NB4 (cell line): ENCODE measurements around the gene ENO2.

Source experiments
- DNase-seq: peaks from one replicate; pipeline ENCODE4 v3.0.0; 2010; ENCODE audit warnings: low read depth
- H3K4me3 ChIP-seq: one replicate; pipeline ENCODE4 v1.5.1; 2011; ENCODE audit warnings: mild to moderate bottlenecking, low read depth, low read length, moderate library complexity
- MYC ChIP-seq: IDR thresholded peaks from 2 replicates; pipeline ENCODE4 v1.6.1; 2011; ENCODE audit warnings: low read depth, low read length
- POLR2A ChIP-seq: IDR thresholded peaks from 2 replicates; pipeline ENCODE4 v1.6.1; 2011; ENCODE audit warnings: mild to moderate bottlenecking; ENCODE audit not compliant: insufficient read length; ENCODE audit errors: extremely low read depth
- TF ChIP-seq, protein P1 (sequence below): IDR thresholded peaks from 2 replicates; pipeline ENCODE4 v1.6.1; 2011; ENCODE audit warnings: low read depth, low read length
- TF ChIP-seq, protein P2 (sequence below): IDR thresholded peaks from one replicate; pipeline ENCODE4 v1.5.1; 2012; ENCODE audit warnings: low read depth, low read length

Gene ENO2

DNA sequence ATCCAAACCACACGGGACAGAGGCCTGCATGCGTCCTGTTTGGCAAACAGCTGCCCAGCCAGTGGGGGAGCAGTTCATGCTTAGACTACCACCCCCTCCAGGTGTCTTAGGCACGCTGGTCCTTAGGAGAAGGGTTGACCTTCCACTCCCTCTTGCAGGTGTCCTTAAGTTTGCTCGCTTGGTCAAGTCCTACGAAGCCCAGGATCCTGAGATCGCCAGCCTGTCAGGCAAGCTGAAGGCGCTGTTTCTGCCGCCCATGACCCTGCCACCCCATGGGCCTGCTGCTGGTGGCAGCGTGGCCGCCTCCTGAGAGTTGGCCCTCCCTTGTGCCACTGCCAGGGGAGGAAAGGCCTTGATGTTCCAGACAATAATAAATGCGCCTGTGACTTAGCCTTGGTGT lies 31.2 kb downstream of the ENO2 start:
- TF ChIP-seq POLR2A, result no peak
- TF ChIP-seq, protein P1, sequence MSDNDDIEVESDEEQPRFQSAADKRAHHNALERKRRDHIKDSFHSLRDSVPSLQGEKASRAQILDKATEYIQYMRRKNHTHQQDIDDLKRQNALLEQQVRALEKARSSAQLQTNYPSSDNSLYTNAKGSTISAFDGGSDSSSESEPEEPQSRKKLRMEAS, result no peak
- TF ChIP-seq, protein P2, sequence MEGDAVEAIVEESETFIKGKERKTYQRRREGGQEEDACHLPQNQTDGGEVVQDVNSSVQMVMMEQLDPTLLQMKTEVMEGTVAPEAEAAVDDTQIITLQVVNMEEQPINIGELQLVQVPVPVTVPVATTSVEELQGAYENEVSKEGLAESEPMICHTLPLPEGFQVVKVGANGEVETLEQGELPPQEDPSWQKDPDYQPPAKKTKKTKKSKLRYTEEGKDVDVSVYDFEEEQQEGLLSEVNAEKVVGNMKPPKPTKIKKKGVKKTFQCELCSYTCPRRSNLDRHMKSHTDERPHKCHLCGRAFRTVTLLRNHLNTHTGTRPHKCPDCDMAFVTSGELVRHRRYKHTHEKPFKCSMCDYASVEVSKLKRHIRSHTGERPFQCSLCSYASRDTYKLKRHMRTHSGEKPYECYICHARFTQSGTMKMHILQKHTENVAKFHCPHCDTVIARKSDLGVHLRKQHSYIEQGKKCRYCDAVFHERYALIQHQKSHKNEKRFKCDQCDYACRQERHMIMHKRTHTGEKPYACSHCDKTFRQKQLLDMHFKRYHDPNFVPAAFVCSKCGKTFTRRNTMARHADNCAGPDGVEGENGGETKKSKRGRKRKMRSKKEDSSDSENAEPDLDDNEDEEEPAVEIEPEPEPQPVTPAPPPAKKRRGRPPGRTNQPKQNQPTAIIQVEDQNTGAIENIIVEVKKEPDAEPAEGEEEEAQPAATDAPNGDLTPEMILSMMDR, result no peak
- no peak for TF ChIP-seq MYC
- H3K4me3 ChIP-seq, result no peak overlapping the region
- DNase-seq, result no peak

DNA sequence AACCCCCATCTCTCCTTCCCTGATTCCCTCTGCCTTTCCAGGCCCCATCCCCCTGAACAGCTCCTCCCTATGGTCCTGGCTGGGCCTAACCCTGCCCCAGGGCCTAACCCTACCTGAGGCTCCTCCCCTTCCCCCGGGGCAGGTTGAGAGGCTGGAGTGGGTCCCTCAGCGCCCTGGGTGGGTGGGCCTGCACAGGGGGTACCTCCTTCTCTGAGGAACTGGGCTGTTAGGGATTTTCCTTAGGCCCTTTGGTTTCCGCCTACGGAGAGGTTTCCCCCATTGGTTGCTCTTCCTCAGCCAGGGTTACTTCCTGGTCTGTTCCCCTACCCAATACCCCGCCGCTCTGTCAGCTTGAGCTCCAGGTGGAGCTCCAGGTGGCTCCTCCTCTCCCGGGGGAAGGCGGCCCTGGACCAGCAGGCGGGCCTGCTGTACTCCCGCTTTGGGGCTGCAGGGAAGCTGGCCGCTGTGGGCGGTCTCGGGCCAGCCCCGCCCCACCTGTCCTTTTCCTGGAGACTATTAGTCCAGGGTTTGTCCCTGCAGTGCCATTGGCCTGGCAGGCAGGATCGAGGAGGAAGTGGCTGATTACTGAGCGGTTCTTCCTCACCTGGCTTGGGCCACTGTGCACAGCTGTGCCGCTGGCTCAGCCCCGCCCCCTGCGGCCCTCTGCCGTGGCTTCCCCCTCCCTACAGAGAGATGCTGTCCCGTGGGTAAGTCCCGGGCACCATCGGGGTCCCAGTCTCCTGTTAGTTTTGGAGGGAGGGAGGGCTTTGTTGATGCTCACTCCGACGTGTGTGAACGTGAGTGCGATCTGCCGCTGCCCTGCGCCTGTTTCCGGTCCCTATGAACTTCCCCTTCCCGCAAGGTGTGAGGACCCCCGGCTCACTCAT lies 31.9 kb downstream of the ENO2 start:
- TF ChIP-seq, protein P2, result no peak
- TF ChIP-seq, protein P1, result no peak
- TF ChIP-seq MYC (no peak), POLR2A (no peak)
- H3K4me3 ChIP-seq, result no peak overlapping the region

DNA sequence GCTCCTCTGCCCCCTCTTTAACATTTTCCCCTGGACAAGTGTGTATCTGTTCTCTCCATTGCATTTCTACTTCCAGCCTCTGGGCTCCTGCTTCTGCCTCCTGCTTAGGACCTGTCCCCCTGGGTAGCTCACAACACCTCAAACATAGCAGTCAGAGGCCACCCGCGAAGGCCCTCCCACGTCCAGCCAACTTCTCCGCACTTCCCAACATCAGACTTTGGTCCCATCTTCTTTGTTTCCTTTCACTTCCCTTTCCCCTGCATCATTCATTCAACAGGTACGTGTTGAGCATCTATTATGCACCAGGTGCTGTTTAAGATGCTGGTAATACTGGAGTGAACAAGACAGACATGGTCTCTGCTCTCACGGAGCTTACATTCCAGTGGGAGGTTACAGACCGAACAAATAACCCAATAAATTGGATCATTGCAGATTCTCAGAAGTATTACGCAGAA lies 32.6 kb downstream of the ENO2 start:
- no peak for DNase-seq
- TF ChIP-seq, protein P1, result no peak
- TF ChIP-seq MYC, result no peak
- TF ChIP-seq POLR2A, result no peak
- TF ChIP-seq, protein P2, result no peak
- H3K4me3 ChIP-seq, result no peak overlapping the region

More for the DNA sequence above, 31.9 kb downstream of the ENO2 start:
- DNase-seq, result no peak

DNA sequence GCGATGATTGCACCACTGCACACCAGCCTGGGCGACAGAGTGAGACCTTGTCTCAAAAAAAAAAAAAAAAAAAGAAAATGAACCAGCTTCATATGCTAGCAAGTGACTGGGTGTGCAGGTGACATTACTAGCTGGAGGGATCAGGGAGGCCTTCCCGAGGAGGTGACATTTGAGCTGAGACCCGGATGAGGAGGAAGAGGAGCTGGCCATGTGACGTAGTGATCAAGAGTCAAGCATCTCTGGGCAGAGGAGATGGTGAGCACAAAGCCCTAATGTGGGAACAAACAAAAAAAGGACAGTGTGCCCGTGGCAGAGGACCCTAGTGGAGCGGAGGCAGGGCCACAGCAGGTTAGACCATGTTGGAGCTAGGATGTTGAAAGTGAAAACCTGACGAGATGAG lies 33.2 kb downstream of the ENO2 start:
- TF ChIP-seq, protein P1, result no peak
- TF ChIP-seq POLR2A (no peak), MYC (no peak)
- TF ChIP-seq, protein P2, result no peak
- H3K4me3 ChIP-seq, result no peak overlapping the region
- no peak for DNase-seq

DNA sequence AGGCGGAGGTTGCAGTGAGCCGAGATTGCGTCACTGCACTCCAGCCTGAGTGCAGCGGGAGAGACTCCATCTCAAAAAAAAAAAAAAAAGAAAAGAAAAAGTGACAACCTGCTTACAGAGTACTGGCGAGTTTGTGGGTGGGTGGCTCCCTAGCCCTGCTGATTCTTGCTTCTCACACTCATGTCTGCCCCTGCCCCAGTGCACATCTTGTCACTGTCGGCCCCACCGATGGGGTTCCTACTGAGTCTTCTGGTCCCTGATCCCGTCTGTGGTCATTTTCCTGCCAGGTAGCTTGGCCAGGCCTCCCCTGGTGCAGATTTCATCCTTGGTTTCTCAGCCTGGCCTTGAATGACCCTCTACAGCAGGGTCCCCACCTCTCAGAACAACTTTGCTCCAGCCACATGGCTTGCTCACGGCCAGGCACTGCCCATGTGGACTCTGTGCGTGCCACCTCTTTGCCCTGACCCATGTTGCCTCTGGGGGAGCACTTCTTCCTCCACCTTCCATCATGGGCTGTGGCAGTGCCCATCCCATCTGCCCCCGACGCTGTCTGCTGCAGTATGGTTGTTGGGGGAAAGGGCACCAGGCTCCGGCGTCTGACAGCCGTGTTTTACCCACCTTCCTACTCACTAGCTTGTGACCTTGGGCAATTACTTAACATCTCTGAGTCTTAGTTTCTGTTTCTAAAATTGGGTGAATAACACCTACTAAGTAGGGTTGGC lies 34.7 kb downstream of the ENO2 start:
- TF ChIP-seq POLR2A (no peak), MYC (peak; percentile 57)
- TF ChIP-seq, protein P2, result peak; percentile 16
- TF ChIP-seq, protein P1, result peak; percentile 67
- no peak for DNase-seq
- no peak overlapping the region for H3K4me3 ChIP-seq
